Loucy (cell line): ENCODE data around the gene SC5D.

Experiments
- H2AFZ ChIP-seq: fragments of 200-600 bp; sonication (generic); 2 replicates; pipeline ENCODE4 v1.6.0; 2016; ENCODE audit warnings: antibody characterized with exemption, mild to moderate bottlenecking, low read length, moderate library complexity
- H3F3A ChIP-seq: fragments of 200-600 bp; 2 replicates; pipeline ENCODE4 v1.6.0; 2016; ENCODE audit warnings: antibody characterized with exemption, low read depth, mild to moderate bottlenecking
- H3K27me3 ChIP-seq: fragments of 200-600 bp; sonication (generic); 2 replicates; pipeline ENCODE4 v1.6.1; 2014; ENCODE audit warnings: low read length, mild to moderate bottlenecking; ENCODE audit not compliant: insufficient read depth, poor library complexity, severe bottlenecking
- H3K36me3 ChIP-seq: fragments of 200-600 bp; sonication (generic); 2 replicates; pipeline ENCODE4 v1.6.1; 2016; ENCODE audit warnings: low read length; ENCODE audit not compliant: insufficient read depth
- H3K4me1 ChIP-seq: fragments of 200-600 bp; sonication (generic); 2 replicates; pipeline ENCODE4 v1.5.1; 2014; ENCODE audit warnings: low read length, mild to moderate bottlenecking; ENCODE audit not compliant: insufficient read depth, poor library complexity, severe bottlenecking
- H3K4me2 ChIP-seq: fragments of 200-600 bp; sonication (generic); 2 replicates; pipeline ENCODE4 v1.6.0; 2014; ENCODE audit warnings: antibody characterized with exemption, low read length, low read depth, mild to moderate bottlenecking; ENCODE audit not compliant: poor library complexity, severe bottlenecking
- H3K4me3 ChIP-seq: fragments of 200-600 bp; sonication (generic); 2 replicates; pipeline ENCODE4 v1.5.1; 2014; ENCODE audit warnings: low read length, mild to moderate bottlenecking, mixed read lengths; ENCODE audit not compliant: poor library complexity, severe bottlenecking
- H3K79me2 ChIP-seq: fragments of 200-600 bp; sonication (generic); 2 replicates; pipeline ENCODE4 v1.6.1; 2014; ENCODE audit warnings: low read length; ENCODE audit not compliant: insufficient read depth
- H3K9ac ChIP-seq: fragments of 200-600 bp; sonication (generic); 2 replicates; pipeline ENCODE4 v1.6.0; 2014; ENCODE audit warnings: mild to moderate bottlenecking, low read depth, low read length, moderate library complexity; ENCODE audit not compliant: poor library complexity, severe bottlenecking
- H3K9me2 ChIP-seq: fragments of 200-600 bp; sonication (generic); replicated peaks from 2 replicates; pipeline ENCODE4 v1.6.1; 2016; ENCODE audit warnings: low read depth, low read length, mixed read lengths
- H3K9me3 ChIP-seq: fragments of 200-600 bp; sonication (generic); 2 replicates; pipeline ENCODE4 v1.6.1; 2014; ENCODE audit warnings: mild to moderate bottlenecking, antibody characterized with exemption, low read length, low read depth; ENCODE audit not compliant: insufficient read depth
- H4K20me1 ChIP-seq: fragments of 200-600 bp; sonication (generic); 2 replicates; pipeline ENCODE4 v1.6.0; 2014; ENCODE audit warnings: antibody characterized with exemption, low read length, mild to moderate bottlenecking; ENCODE audit not compliant: insufficient read depth, poor library complexity, severe bottlenecking
- EZH2phosphoT487 ChIP-seq: fragments of 200-600 bp; IDR thresholded peaks from 2 replicates; pipeline ENCODE4 v1.6.1; 2018; ENCODE audit warnings: antibody characterized with exemption, mild to moderate bottlenecking, moderate library complexity, borderline replicate concordance
- TF ChIP-seq, protein P1 (sequence below): fragments of 200-600 bp; sonication (generic); conservative IDR thresholded peaks from 2 replicates; pipeline ENCODE4 v1.5.1; 2014; ENCODE audit warnings: mild to moderate bottlenecking, antibody characterized with exemption, low read length

Gene SC5D

DNA sequence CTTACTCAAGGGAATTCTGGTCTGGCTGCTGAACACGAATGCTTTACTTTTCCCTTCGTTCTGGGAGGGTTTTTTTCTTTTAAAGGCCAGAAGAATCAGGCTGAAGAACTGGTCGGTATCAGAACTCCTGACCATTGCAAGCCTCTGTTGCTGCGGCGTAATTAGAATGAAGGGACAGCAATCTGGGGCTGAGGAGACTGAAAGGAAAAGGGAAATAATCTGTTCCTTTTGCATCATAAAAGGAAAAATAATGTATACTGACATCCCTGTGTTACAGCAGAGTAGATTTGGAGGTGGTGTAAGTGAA lies 670 bp downstream of the SC5D start:
- H3K4me1 ChIP-seq: peaks cover 46% of the 10 kb centered on the region
- H3K4me2 ChIP-seq: peak overlapping the region; percentile 88
- TF ChIP-seq, protein P1, sequence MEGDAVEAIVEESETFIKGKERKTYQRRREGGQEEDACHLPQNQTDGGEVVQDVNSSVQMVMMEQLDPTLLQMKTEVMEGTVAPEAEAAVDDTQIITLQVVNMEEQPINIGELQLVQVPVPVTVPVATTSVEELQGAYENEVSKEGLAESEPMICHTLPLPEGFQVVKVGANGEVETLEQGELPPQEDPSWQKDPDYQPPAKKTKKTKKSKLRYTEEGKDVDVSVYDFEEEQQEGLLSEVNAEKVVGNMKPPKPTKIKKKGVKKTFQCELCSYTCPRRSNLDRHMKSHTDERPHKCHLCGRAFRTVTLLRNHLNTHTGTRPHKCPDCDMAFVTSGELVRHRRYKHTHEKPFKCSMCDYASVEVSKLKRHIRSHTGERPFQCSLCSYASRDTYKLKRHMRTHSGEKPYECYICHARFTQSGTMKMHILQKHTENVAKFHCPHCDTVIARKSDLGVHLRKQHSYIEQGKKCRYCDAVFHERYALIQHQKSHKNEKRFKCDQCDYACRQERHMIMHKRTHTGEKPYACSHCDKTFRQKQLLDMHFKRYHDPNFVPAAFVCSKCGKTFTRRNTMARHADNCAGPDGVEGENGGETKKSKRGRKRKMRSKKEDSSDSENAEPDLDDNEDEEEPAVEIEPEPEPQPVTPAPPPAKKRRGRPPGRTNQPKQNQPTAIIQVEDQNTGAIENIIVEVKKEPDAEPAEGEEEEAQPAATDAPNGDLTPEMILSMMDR: no peak
- no peak for TF ChIP-seq EZH2phosphoT487
- no peaks in the 10 kb centered on the region for H3K9me3 ChIP-seq
- H2AFZ ChIP-seq: peak overlapping the region; percentile 86
- H3K9ac ChIP-seq: peak overlapping the region; percentile 94
- no peaks in the 10 kb centered on the region for H3K9me2 ChIP-seq
- no peaks in the 10 kb centered on the region for H3K36me3 ChIP-seq
- H4K20me1 ChIP-seq: peaks cover 46% of the 10 kb centered on the region
- H3K79me2 ChIP-seq: peaks cover 56% of the 10 kb centered on the region
- H3K27me3 ChIP-seq: no peaks in the 10 kb centered on the region
- H3K4me3 ChIP-seq: peak overlapping the region; percentile 83
- no peaks in the 10 kb centered on the region for H3F3A ChIP-seq

DNA sequence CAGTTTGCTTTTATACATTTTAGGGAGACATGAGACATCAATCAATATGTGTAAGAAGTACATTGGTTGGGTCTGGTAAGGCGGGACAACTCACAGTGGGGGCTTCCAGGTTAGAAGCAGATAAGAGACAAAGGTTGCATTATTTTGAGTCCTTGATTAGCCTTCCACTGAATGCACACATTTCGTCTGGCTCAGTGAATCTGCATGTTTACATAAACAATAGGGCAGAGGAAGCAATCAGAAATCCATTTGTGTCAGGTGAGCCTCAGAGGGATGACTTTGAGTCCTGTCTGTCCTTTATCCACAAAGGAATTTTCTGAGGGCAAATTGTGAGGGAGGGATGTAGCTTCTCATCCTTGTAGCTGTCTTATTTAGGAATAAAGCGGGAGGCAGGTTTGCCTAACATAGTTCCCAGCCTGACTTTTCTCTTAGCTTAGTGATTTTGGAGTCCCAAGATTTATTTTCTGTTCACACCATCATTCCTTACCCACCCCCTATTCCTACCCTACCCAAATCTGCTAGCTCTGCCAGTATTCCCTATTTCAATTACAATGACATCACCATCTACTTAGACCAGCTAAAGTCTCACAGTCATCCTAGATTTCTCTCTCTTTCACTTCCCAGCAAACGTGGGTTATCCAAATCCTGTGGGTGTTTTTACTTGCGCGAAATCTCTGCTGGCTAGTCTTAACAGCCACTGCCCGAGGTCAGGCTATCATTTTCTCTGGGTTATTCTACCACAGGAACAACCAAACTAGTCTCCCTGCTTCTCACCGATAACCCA lies 2.9 kb downstream of the SC5D start:
- peak overlapping the region; percentile 88 for H3K4me2 ChIP-seq
- H3K36me3 ChIP-seq: no peaks in the 10 kb centered on the region
- H3F3A ChIP-seq: no peaks in the 10 kb centered on the region
- peaks cover 76% of the 10 kb centered on the region for H3K79me2 ChIP-seq
- H3K4me3 ChIP-seq: peak overlapping the region; percentile 83
- H3K9me3 ChIP-seq: no peaks in the 10 kb centered on the region
- H2AFZ ChIP-seq: no peak overlapping the region
- H3K9ac ChIP-seq: peak overlapping the region; percentile 41
- no peaks in the 10 kb centered on the region for H3K9me2 ChIP-seq
- peaks cover 56% of the 10 kb centered on the region for H3K4me1 ChIP-seq
- TF ChIP-seq, protein P1: no peak
- TF ChIP-seq EZH2phosphoT487: no peak
- peaks cover 49% of the 10 kb centered on the region for H4K20me1 ChIP-seq
- H3K27me3 ChIP-seq: no peaks in the 10 kb centered on the region

DNA sequence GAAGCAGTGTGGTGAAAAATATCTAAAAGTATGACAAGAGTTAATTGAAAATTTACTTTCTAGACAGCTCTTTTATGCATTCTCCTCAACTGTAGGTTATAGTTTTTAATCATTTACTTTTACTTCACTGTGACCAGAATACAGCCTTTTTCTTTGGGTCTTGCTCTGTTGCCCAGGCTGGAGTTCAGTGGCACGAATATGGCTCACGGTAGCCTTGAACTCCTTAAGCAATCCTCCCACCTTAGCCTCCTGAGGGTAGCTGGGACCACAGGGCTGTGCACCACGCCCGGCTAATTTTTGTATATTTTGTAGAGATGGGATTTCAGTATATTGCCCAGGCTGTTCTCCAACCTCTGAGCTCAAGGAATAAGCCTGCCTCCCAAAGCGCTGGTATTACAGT lies 5.3 kb downstream of the SC5D start:
- TF ChIP-seq, protein P1: no peak
- no peak for TF ChIP-seq EZH2phosphoT487

More for the DNA sequence above, 5.3 kb downstream of the SC5D start:
- Histone ChIP-seq H2AFZ (no peak overlapping the region), H3K27me3 (no peaks in the 10 kb centered on the region), H3K4me1 (peaks cover 58% of the 10 kb centered on the region), H4K20me1 (peaks cover 59% of the 10 kb centered on the region), H3K9ac (no peak overlapping the region), H3K4me3 (no peak overlapping the region), H3K36me3 (no peaks in the 10 kb centered on the region), H3K4me2 (peak overlapping the region; percentile 88), H3F3A (no peaks in the 10 kb centered on the region), H3K9me3 (no peaks in the 10 kb centered on the region), H3K79me2 (peaks cover 98% of the 10 kb centered on the region), H3K9me2 (no peaks in the 10 kb centered on the region)
